NCI-H2227 (cell line): ENCODE data around the gene RNF166.

Experiments used
- DNase-seq: peaks from one replicate; lab custom pipeline; 2025; ENCODE audit not compliant: unreplicated experiment; lab: John Stamatoyannopoulos, UW

The RNF166 gene

GRCh38 chr16:88655053-88655732 is 51.0 kb downstream of the RNF166 start:
- DNase-seq = no peak

GRCh38 chr16:88654363-88655052 is 51.7 kb downstream of the RNF166 start:
- DNase-seq = no peak

DNA sequence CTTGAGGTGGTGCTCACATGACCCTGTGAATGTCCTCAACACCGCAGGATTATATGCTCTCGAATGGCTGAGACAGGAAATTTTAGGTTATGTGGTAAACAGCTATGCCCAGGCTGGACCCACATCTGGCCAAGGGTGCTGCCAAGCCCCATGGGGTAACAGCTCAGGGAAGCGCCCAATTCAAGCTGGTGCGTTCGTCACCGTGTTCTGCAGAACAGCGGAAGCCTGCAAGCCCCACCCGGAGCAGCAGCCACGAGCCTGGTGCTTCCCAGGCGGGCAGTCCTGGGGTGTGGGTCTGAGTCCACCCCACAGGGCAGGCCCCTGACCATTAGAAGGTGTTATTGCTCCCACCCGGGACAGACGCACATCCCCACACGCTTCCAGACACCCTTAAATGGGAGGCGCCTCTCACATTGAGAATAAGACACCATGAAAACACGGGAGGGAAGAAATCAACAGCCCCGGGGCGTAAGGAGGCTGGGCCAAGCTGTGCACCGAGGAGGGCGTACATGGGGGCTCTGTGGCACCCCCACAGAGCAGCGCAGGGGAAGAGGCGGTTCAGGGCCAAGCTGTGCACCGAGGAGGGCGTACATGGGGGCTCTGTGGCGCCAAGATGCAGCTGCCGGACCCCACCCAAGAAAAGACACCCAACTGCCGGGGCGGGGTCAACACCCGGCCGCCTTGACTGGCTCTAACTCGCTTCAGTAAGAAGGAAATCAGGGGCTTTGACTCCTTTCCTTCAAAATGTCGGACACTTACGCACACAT is 52.4 kb downstream of the RNF166 start:
- DNase-seq = no peak

DNA sequence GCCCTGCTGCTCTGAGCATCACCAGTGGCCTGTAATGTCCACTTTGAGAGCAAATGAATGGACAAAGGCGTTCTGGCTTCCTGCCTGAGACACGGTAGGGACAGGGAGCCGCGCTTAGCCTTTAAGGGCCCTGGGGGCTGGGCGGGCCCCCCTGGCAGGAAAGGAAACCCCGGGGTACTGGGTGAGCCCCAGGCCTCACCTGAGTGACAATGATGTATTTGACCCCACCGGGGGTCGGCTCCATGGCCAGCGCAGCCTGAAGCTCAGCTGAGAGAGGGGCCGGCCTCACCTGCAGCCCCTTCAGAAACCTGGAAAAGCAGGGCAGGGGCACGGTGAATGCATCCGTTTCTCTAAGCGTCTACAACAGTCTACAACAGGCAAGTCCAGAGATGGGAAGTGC is 53.1 kb downstream of the RNF166 start:
- DNase-seq = no peak

DNA sequence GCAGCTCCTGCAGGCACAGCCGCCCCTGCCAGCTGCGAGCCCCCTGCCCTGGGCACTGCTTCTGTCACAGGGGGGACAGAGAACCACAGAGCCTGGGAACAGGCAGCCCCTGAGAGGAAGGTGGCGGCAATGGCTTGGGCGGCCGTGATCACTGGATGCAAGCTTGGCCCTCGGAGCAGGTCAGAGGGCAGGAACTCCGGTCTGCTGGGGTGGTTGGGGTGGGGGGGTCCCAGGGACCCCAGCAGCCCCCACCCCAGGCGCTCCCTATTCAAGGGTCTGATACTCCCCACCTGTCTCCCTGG is 53.5 kb downstream of the RNF166 start:
- DNase-seq = no peak

DNA sequence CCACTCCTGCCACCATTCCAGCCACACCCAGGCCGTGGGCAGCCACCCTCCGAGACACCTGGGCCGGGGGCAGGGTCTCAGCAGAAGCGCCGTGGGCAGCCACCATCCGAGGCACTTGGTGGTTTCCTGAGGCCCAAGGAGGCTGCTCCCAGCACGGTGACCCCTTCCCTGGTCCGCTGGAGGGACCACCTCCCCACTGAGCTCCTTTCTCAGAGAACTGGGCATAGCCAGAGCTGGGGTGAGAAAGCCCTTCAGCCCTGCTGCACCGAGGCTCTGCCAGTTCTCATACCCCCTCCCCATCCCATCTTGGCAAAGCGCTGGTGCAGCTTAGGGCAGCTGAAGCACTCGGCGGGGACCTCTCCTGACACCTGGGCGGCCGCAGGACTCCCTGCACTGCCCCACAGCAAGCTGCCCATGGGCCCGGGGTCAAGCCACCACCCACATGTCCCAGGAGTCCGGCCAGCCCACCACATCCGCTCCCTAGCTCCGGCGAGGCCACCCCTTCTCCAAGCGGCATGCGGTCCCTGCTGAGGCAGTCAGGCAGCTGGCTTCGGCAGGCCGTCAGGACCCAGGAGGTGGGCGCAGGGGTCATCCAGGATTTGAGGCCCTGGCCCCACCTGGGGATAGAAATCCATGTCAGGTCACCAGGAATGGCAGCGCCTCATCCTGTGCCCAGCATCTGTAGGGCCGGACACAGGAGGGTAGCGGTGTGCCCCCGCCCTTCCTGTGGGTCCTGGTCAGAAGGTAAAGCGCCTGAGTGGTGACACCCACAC is 54.0 kb downstream of the RNF166 start:
- DNase-seq = no peak

- no peak for DNase-seq
Measured at GRCh38 chr16:88651276-88651988, 54.8 kb downstream of the RNF166 start.

DNA sequence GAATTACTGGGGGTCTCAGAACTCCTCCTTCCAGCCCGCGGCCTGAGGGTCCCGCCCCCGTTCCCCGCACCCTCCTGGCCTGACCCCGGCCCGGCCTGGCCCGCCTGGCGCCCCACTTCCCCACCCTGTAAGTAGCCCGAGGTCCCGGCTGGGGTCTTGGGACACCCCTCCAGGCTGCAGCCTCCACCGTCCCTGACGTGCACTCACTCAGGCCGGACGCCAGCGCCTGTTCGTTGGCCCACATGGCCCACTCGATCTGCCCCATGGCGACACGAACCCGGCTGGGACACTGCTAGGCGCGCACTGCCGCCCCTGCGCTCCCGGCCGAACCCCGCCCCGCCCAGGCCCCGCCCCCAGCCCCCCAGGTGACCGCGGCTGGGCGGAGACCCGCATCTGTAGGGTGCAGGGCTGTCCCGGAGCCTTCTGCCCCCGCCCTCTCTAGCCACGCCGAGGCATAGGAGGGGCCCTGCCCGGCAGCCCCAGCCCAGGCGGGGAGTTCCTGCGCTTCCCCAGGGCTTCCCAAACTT is 55.4 kb downstream of the RNF166 start, which contains the start of gene CYBA:
Gene CYBA, minus strand, starts transcription at position 305 of the 527 bp plus-strand sequence. Its CDS starts 40 bp downstream, at position 265.
- DNase-seq = no peak

- no peak for DNase-seq
Measured at GRCh38 chr16:88649924-88650748, 56.1 kb downstream of the RNF166 start.

- DNase-seq = no peak
Measured at GRCh38 chr16:88649195-88649923, 56.8 kb downstream of the RNF166 start.

GRCh38 chr16:88647178-88648070 is 58.8 kb downstream of the RNF166 start:
- DNase-seq = no peak
